Neuronal stem cell (in vitro differentiated cells): Measurements from ENCODE around the gene RTTN.

ENCODE experiments used
- DNase-seq: peaks from one replicate; pipeline ENCODE4 v3.0.0-alpha.2; 2013; ENCODE audit warnings: low spot score
- H2AFZ ChIP-seq: one replicate; pipeline ENCODE4 v1.6.1; 2013; ENCODE audit warnings: mild to moderate bottlenecking, low read length, inconsistent platforms
- H2AK5ac ChIP-seq: 2 replicates; pipeline ENCODE4 v1.6.1; 2013; ENCODE audit warnings: low read depth, mild to moderate bottlenecking, inconsistent platforms, low read length, moderate library complexity, mixed read lengths
- H2BK120ac ChIP-seq: 2 replicates; pipeline ENCODE4 v1.6.1; 2013; ENCODE audit warnings: low read depth, mild to moderate bottlenecking, inconsistent platforms, low read length, moderate library complexity, mixed read lengths
- H2BK12ac ChIP-seq: one replicate; pipeline ENCODE4 v1.6.1; 2013; ENCODE audit warnings: low read length, inconsistent platforms
- H2BK15ac ChIP-seq: 2 replicates; pipeline ENCODE4 v1.6.1; 2013; ENCODE audit warnings: mild to moderate bottlenecking, low read length, inconsistent platforms, mixed read lengths
- H2BK5ac ChIP-seq: one replicate; pipeline ENCODE4 v1.6.1; 2013; ENCODE audit warnings: inconsistent platforms, mild to moderate bottlenecking, low read length, moderate library complexity
- H3K14ac ChIP-seq: one replicate; pipeline ENCODE4 v1.6.1; 2013; ENCODE audit warnings: low read length, inconsistent platforms
- H3K18ac ChIP-seq: 2 replicates; pipeline ENCODE4 v1.6.1; 2013; ENCODE audit warnings: low read length, inconsistent platforms
- H3K23ac ChIP-seq: 2 replicates; pipeline ENCODE4 v1.6.1; 2013; ENCODE audit warnings: low read depth, mild to moderate bottlenecking, mixed read lengths, low read length, inconsistent platforms; ENCODE audit not compliant: poor library complexity
- H3K27ac ChIP-seq: replicated peaks from 3 replicates; pipeline ENCODE4 v1.5.1; 2013; ENCODE audit warnings: low read length, inconsistent platforms
- H3K27me3 ChIP-seq, 3 experiments: 2 replicates each; pipeline ENCODE4 v1.6.1; 2013; ENCODE audit warnings: low read length in 3 of 3, mild to moderate bottlenecking in 2 of 3, inconsistent platforms in 1 of 3, low read depth in 1 of 3, mixed read lengths in 1 of 3, moderate library complexity in 1 of 3; ENCODE audit not compliant: control insufficient read depth in 3 of 3, insufficient read depth in 3 of 3
- H3K36me3 ChIP-seq, 2 donors: replicated peaks in 1 of 2; 2 replicates each; pipeline ENCODE4 v1.6.1; 2013; ENCODE audit warnings: low read length in 2 of 2; ENCODE audit not compliant: control insufficient read depth in 2 of 2, insufficient read depth in 2 of 2
- H3K4ac ChIP-seq: 2 replicates; pipeline ENCODE4 v1.6.1; 2013; ENCODE audit warnings: inconsistent platforms, mild to moderate bottlenecking, low read length, moderate library complexity
- H3K4me1 ChIP-seq, 2 donors: 1 replicate in 1 of 2; 2 replicates in 1 of 2; pipeline ENCODE4 v1.6.1; 2013; ENCODE audit warnings: low read length in 2 of 2, low read depth in 1 of 2; ENCODE audit not compliant: control insufficient read depth in 2 of 2, insufficient read depth in 1 of 2
- H3K4me2 ChIP-seq: one replicate; pipeline ENCODE4 v1.6.1; 2013; ENCODE audit warnings: mild to moderate bottlenecking, low read length, inconsistent platforms; ENCODE audit not compliant: insufficient read depth, poor library complexity, severe bottlenecking
- H3K4me3 ChIP-seq, 2 donors: 2 replicates each; pipeline ENCODE4 v1.5.1; 2013; ENCODE audit warnings: low read length in 2 of 2, mild to moderate bottlenecking in 2 of 2, inconsistent platforms in 1 of 2, moderate library complexity in 1 of 2
- H3K79me1 ChIP-seq: one replicate; pipeline ENCODE4 v1.6.1; 2013; ENCODE audit warnings: low read depth, mild to moderate bottlenecking, inconsistent platforms, low read length, moderate library complexity
- H3K9ac ChIP-seq: one replicate; pipeline ENCODE4 v1.6.1; 2013; ENCODE audit warnings: mild to moderate bottlenecking, low read depth, low read length, inconsistent platforms; ENCODE audit not compliant: poor library complexity
- H3K9me3 ChIP-seq, 2 donors: replicated peaks in 1 of 2; 2 replicates each; pipeline versions ENCODE3 to v1.6.1; 2013; ENCODE audit warnings: low read length in 2 of 2, mild to moderate bottlenecking in 2 of 2, inconsistent platforms in 1 of 2, low read depth in 1 of 2, mixed read lengths in 1 of 2, moderate library complexity in 1 of 2; ENCODE audit not compliant: control insufficient read depth in 2 of 2, insufficient read depth in 1 of 2
- H4K8ac ChIP-seq: one replicate; pipeline ENCODE4 v1.6.1; 2013; ENCODE audit warnings: low read depth, mild to moderate bottlenecking, inconsistent platforms, low read length, moderate library complexity
- H4K91ac ChIP-seq: one replicate; pipeline ENCODE4 v1.6.1; 2013; ENCODE audit warnings: low read length, low read depth, mild to moderate bottlenecking, inconsistent platforms; ENCODE audit not compliant: poor library complexity
- WGBS, 2 donors: extraction: QIAGEN DNeasy Blood & Tissue Kit; methylation state at CpG; one replicate each; pipeline ENCODE4 v1.1.7; 2013; ENCODE audit warnings: missing lambda C conversion rate in 2 of 2, mixed read lengths in 1 of 2; ENCODE audit not compliant: insufficient read length in 2 of 2, insufficient replicate concordance in 1 of 2; ENCODE audit errors: extremely low coverage in 2 of 2; 5-methylcytosine and 5-hydroxymethylcytosine counted together

RTTN gene

DNA sequence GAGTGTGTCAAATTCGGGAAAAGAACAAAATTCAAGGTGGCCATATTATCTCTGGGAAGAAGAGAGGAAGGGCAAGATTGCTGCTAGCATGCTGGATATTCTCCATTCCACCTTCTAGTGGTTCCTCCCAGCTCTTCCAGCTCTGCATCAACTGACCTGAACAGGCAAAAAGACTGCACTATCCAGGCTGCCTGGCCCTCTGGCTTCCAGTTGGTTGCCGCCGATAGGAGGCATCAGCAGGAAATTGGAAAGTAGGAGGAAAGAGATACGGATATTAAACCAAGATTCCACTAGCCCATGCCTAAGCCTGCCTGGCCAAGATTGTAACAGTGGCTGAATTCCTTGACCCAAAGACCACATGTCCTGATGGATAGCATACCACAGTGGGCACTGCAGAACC lies 1.7 kb upstream of the RTTN start:
- H3K23ac ChIP-seq, result no peak overlapping the region
- H2BK15ac ChIP-seq, result no peak overlapping the region
- no peaks in the 10 kb centered on the region for H3K4me1 ChIP-seq
- no peak overlapping the region for H4K8ac ChIP-seq
- H2AK5ac ChIP-seq, result no peak overlapping the region
- no peak for DNase-seq
- peaks cover 4% of the 10 kb centered on the region for H3K79me1 ChIP-seq
- peak overlapping the region; percentile 98 for H2AFZ ChIP-seq
- H3K27ac ChIP-seq, result no peak overlapping the region
- H3K4me3 ChIP-seq, result no peak overlapping the region
- H3K18ac ChIP-seq, result no peak overlapping the region
- H2BK12ac ChIP-seq, result no peak overlapping the region
- WGBS, 2 donors, result no CpG with 5 or more reads among the region's 4 CpGs
- H3K4me2 ChIP-seq, result no peak overlapping the region
- no peak overlapping the region for H3K9ac ChIP-seq
- H4K91ac ChIP-seq, result no peak overlapping the region
- no peak overlapping the region for H3K14ac ChIP-seq
- H2BK120ac ChIP-seq, result no peak overlapping the region
- no peak overlapping the region for H2BK5ac ChIP-seq
- peaks cover 0 to 3% (median 0%) of the 10 kb centered on the region in 3 experiments for H3K27me3 ChIP-seq
- H3K9me3 ChIP-seq, result no peaks in the 10 kb centered on the region
- no peak overlapping the region for H3K4ac ChIP-seq
- peaks cover 0 to 17% of the 10 kb centered on the region in 2 donors for H3K36me3 ChIP-seq

- no peak overlapping the region for H2BK15ac ChIP-seq
- no peaks in the 10 kb centered on the region for H3K9me3 ChIP-seq
- no CpG with 5 or more reads among the region's 1 CpG for WGBS, 2 donors
- no peak overlapping the region for H3K9ac ChIP-seq
- H2BK120ac ChIP-seq, result no peak overlapping the region
- no peak overlapping the region for H4K8ac ChIP-seq
- no peak overlapping the region for H3K14ac ChIP-seq
- no peak overlapping the region for H2AK5ac ChIP-seq
- peaks cover 8 to 82% of the 10 kb centered on the region in 2 donors for H3K36me3 ChIP-seq
- peaks cover 3% of the 10 kb centered on the region for H3K79me1 ChIP-seq
- no peak overlapping the region for H3K18ac ChIP-seq
- no peak overlapping the region for H3K23ac ChIP-seq
- no peak overlapping the region for H3K4ac ChIP-seq
- no peak overlapping the region for H3K4me3 ChIP-seq
- no peak overlapping the region for H4K91ac ChIP-seq
- H2BK12ac ChIP-seq, result no peak overlapping the region
- H2BK5ac ChIP-seq, result no peak overlapping the region
- no peak for DNase-seq
- no peak overlapping the region for H2AFZ ChIP-seq
- H3K27me3 ChIP-seq, result no peaks in the 10 kb centered on the region
- no peaks in the 10 kb centered on the region for H3K4me1 ChIP-seq
- no peak overlapping the region for H3K4me2 ChIP-seq
- no peak overlapping the region for H3K27ac ChIP-seq
These were observed 5.2 kb downstream of the RTTN start for GRCh38 chr18:70200286-70200685.

GRCh38 chr18:70197844-70198243 lies 7.6 kb downstream of the RTTN start:
- WGBS, 2 donors, result no CpG with 5 or more reads among the region's 3 CpGs
- Histone ChIP-seq H3K79me1 (peaks cover 1% of the 10 kb centered on the region), H2AFZ (no peak overlapping the region), H2BK12ac (no peak overlapping the region), H3K4me3 (no peak overlapping the region), H3K27me3 (no peaks in the 10 kb centered on the region), H4K8ac (no peak overlapping the region), H2BK120ac (no peak overlapping the region), H3K9me3 (no peaks in the 10 kb centered on the region), H3K18ac (no peak overlapping the region), H3K36me3 (peaks cover 12 to 96% of the 10 kb centered on the region in 2 donors), H2BK5ac (no peak overlapping the region), H2AK5ac (no peak overlapping the region), H3K4me2 (no peak overlapping the region), H3K4ac (no peak overlapping the region), H3K14ac (no peak overlapping the region), H3K4me1 (no peaks in the 10 kb centered on the region), H2BK15ac (no peak overlapping the region), H4K91ac (no peak overlapping the region), H3K9ac (no peak overlapping the region), H3K23ac (no peak overlapping the region), H3K27ac (no peak overlapping the region)
- no peak for DNase-seq

- Histone ChIP-seq H2BK12ac (no peak overlapping the region), H2BK120ac (no peak overlapping the region), H3K79me1 (peaks cover 1% of the 10 kb centered on the region), H3K36me3 (peaks cover 12 to 96% of the 10 kb centered on the region in 2 donors), H3K4me2 (no peak overlapping the region), H2BK5ac (no peak overlapping the region), H3K27ac (no peak overlapping the region), H2AFZ (no peak overlapping the region), H3K14ac (no peak overlapping the region), H2BK15ac (no peak overlapping the region), H4K8ac (no peak overlapping the region), H3K9ac (no peak overlapping the region), H3K9me3 (no peaks in the 10 kb centered on the region), H2AK5ac (no peak overlapping the region), H3K4me1 (no peaks in the 10 kb centered on the region), H3K27me3 (no peaks in the 10 kb centered on the region), H4K91ac (no peak overlapping the region), H3K4me3 (no peak overlapping the region), H3K18ac (no peak overlapping the region), H3K23ac (no peak overlapping the region), H3K4ac (no peak overlapping the region)
- DNase-seq, result no peak
- no CpG with 5 or more reads among the region's 6 CpGs for WGBS, 2 donors
These were observed 8.5 kb downstream of the RTTN start for GRCh38 chr18:70197026-70197425.
